ENCODE measurements around the gene IRF1. TPM values are rescaled to one million over a fixed set of nuclear protein-coding genes. Genes with fewer than 3 reads are reported as not detected.

IRF1 gene
- polyA plus RNA-seq, 3 donors: 125 to 363 (median 129) TPM

GRCh38 chr5:132444841-132445639 is 45.5 kb downstream of the IRF1 start:
- TF ChIP-seq CTCF (IDR thresholded peaks at IDR 0.05): no peak
- peaks cover 49 to 57% of the 10 kb centered on the region in 2 donors for H3K36me3 Mint-ChIP-seq
- intact Hi-C loops (cut with micrococcal nuclease): no loop called here
- peak overlapping the region in 3 of 7 donors; percentile 6 to 46 (median 11) for H3K27ac Mint-ChIP-seq
- H2AFZ ChIP-seq (ENCODE audit: insufficient read depth, low read depth, low read length, poor library complexity, severe bottlenecking): no peak overlapping the region
- H3K4me3 ChIP-seq (replicated peaks in 1 of 3; ENCODE audit: low read depth in 2 of 3, low read length in 3 of 3): no peak overlapping the region
- no peak overlapping the region for H3K9ac ChIP-seq (ENCODE audit: insufficient read depth, low read length, poor library complexity, severe bottlenecking)
- H3K4me1 Mint-ChIP-seq: peaks cover 57% of the 10 kb centered on the region
- H3K27ac ChIP-seq (ENCODE audit: low read depth in 1 of 2, low read length in 2 of 2): no peak overlapping the region
- peaks cover 54% of the 10 kb centered on the region for H3K79me2 ChIP-seq (ENCODE audit: insufficient read depth, low read length)
- 100% methylated on average over 2 of the region's 5 CpGs for WGBS (ENCODE audit: insufficient coverage)
- H3K4me2 ChIP-seq (replicated peaks; ENCODE audit: extremely low read depth, low read length, poor library complexity, severe bottlenecking): no peak overlapping the region
- H4K20me1 ChIP-seq (ENCODE audit: insufficient read depth, low read length): no peaks in the 10 kb centered on the region
- H3K4me1 ChIP-seq (ENCODE audit: control insufficient read depth in 1 of 2, insufficient read depth in 2 of 2, low read length in 2 of 2): peaks cover 25 to 48% of the 10 kb centered on the region in 2 donors
- H3K27me3 Mint-ChIP-seq (ENCODE audit: low read depth in 3 of 3): peaks cover 0 to 2% (median 1%) of the 10 kb centered on the region in 3 donors
- no peaks in the 10 kb centered on the region for H3K27me3 ChIP-seq (ENCODE audit: control insufficient read depth in 2 of 2, insufficient read depth in 2 of 2, low read length in 2 of 2)
- no peak for DNase-seq
- H3K9me3 Mint-ChIP-seq: peaks cover 0 to 3% (median 0%) of the 10 kb centered on the region in 7 donors
- H3K4me3 Mint-ChIP-seq: no peak overlapping the region
- peaks cover 4 to 22% of the 10 kb centered on the region in 2 donors for H3K36me3 ChIP-seq (replicated peaks in 1 of 2; ENCODE audit: control insufficient read depth in 1 of 2, insufficient read depth in 2 of 2, low read length in 2 of 2)
- H3K9me3 ChIP-seq (replicated peaks in 1 of 2; ENCODE audit: control insufficient read depth in 1 of 2, insufficient read depth in 1 of 2, low read length in 2 of 2): no peaks in the 10 kb centered on the region

GRCh38 chr5:132444061-132444460 is 46.5 kb downstream of the IRF1 start:
- Mint-ChIP-seq H3K27me3 (ENCODE audit: low read depth in 3 of 3) (peaks cover 0 to 2% (median 1%) of the 10 kb centered on the region in 3 donors), H3K36me3 (peaks cover 45 to 47% of the 10 kb centered on the region in 2 donors), H3K4me1 (peaks cover 67% of the 10 kb centered on the region), H3K9me3 (peaks cover 0 to 3% (median 0%) of the 10 kb centered on the region in 7 donors), H3K4me3 (no peak overlapping the region), H3K27ac (peak overlapping the region in 4 of 7 donors; percentile 16 to 73 (median 58))
- Histone ChIP-seq H3K79me2 (ENCODE audit: insufficient read depth, low read length) (peaks cover 58% of the 10 kb centered on the region), H2AFZ (ENCODE audit: insufficient read depth, low read depth, low read length, poor library complexity, severe bottlenecking) (no peak overlapping the region), H3K4me2 (replicated peaks; ENCODE audit: extremely low read depth, low read length, poor library complexity, severe bottlenecking) (no peak overlapping the region), H3K27me3 (ENCODE audit: control insufficient read depth in 2 of 2, insufficient read depth in 2 of 2, low read length in 2 of 2) (no peaks in the 10 kb centered on the region), H3K4me1 (ENCODE audit: control insufficient read depth in 1 of 2, insufficient read depth in 2 of 2, low read length in 2 of 2) (peaks cover 35 to 58% of the 10 kb centered on the region in 2 donors), H3K4me3 (replicated peaks in 1 of 3; ENCODE audit: low read depth in 2 of 3, low read length in 3 of 3) (no peak overlapping the region), H4K20me1 (ENCODE audit: insufficient read depth, low read length) (no peaks in the 10 kb centered on the region), H3K27ac (ENCODE audit: low read depth in 1 of 2, low read length in 2 of 2) (peak overlapping the region in 1 of 2 donors; percentile 2), H3K9me3 (replicated peaks in 1 of 2; ENCODE audit: control insufficient read depth in 1 of 2, insufficient read depth in 1 of 2, low read length in 2 of 2) (no peaks in the 10 kb centered on the region), H3K9ac (ENCODE audit: insufficient read depth, low read length, poor library complexity, severe bottlenecking) (no peak overlapping the region), H3K36me3 (replicated peaks in 1 of 2; ENCODE audit: control insufficient read depth in 1 of 2, insufficient read depth in 2 of 2, low read length in 2 of 2) (peaks cover 0 to 12% of the 10 kb centered on the region in 2 donors)
- DNase-seq: no peak
- WGBS (ENCODE audit: insufficient coverage): 93% methylated on average over 4 of the region's 7 CpGs
- TF ChIP-seq CTCF (IDR thresholded peaks at IDR 0.05): no peak
- intact Hi-C loops (cut with micrococcal nuclease): no loop called here
